ENCODE results near the gene CLUH. TPM values are rescaled to one million over a fixed set of nuclear protein-coding genes. Genes with fewer than 3 reads are reported as not detected.

Gene CLUH
- total RNA-seq, 2 experiments from 2014 or later = 162 to 171 TPM

DNA sequence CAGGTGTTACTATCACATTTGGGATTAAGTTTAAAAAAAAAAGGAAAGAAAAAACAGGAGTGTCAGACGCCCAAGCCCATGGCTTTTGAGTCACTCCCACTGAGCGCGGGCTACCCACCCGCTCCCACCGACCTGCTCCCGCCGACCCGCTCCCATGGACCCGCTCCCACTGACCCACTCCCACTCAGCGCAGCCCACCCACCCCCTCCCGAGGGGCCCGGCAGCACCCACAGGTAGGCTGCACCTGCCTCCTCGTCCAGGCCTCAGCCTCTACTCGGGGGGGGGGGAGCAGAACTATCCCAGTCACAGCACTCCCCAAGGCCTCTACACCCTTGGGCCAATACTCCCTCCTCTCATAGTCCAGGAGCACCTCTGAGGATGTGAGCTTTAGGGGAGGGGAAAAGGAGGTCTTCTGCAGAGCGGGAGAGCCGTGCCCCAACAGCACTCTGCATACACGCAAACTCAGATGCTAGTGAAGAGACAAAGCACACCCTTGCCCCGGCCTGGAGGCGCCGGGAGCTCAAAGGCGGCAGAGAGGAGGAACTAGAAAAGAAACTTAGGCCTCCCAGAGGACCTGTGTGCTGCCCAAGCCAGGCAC is 2.9 kb downstream of the CLUH start:
- Mint-ChIP-seq H3K36me3 (peaks cover 13% of the 10 kb centered on the region), H3K9me3 (no peaks in the 10 kb centered on the region), H3K27me3 (no peaks in the 10 kb centered on the region), H3K4me1 (peaks cover 36% of the 10 kb centered on the region), H3K4me3 (peak overlapping the region; percentile 95), H3K27ac (peak overlapping the region; percentile 60)
- no peak for DNase-seq

DNA sequence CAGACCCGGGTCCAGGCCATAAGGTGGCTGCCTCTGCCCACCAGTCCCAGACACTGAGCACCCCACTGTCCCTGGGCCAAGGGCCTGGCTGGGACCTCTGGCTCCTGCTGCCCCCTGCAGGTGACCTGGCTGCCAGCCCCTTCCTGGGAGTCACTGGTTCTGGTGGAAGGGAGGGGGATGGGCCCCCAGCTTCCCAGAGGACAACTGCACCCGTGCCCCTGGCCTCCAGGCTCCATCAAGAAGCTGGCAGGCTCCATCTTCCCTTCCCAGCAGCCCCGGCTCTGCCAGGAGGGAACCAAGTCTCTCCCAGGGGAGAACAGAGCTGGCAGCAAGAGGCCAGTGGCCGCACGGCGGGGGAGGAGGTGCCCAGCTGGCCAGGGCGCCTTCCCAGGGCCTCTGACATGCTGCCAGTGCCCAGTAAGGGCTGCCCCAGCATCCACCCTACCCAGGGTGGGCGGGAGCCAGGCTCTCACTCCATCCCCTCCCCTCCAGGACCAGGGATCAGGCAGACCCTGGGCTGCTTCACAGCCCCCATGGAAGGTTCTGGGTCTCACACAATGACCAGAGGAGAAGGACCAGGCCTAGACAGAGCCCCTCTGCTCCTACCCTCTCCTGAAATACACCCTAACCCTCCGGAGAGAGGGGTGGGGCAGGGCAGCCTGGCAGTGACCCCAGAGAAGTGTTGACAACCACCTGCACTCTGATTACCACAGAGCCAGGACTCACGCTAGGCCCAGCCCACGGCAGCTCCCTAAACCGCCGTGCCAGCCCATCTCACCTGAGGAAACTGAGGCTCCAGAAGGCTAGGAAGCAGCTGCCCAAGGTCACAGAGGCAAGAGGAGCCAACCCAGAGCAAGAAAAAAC is 3.6 kb downstream of the CLUH start:
- no peak overlapping the region for H3K27ac Mint-ChIP-seq
- peaks cover 36% of the 10 kb centered on the region for H3K4me1 Mint-ChIP-seq
- no peaks in the 10 kb centered on the region for H3K27me3 Mint-ChIP-seq
- H3K36me3 Mint-ChIP-seq = peaks cover 13% of the 10 kb centered on the region
- H3K9me3 Mint-ChIP-seq = no peaks in the 10 kb centered on the region
- DNase-seq = no peak
- H3K4me3 Mint-ChIP-seq = no peak overlapping the region

DNA sequence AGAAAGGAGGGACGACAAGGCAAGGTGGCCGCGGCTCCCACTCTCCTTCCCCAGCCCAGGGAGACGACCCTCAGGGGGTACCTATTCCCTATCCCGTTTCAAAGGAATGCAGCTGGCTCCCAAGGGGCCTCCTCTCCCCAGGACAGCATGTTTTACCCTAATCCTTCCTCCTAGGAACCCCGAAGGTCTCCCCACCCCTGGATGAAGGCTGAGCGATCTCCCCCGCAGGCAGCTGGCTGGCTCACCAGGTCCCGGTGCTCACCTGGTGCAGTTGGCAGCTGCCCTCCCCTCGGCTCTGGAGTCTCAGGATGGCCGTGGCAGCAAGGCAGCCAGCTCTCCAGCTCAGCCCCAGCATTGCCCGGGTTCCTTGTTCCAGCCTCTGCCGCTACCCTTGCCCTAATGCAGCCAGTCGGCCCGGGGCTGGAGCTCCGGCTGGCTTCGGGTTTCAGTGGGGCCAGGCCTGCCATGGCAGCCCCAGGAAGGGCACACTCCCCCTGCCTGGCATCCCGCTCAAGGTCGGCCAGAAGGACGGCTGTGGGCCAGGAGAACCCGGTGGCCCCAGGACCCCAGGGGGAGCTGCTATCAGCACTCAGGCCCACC is 4.6 kb downstream of the CLUH start:
- Mint-ChIP-seq H3K27me3 (no peaks in the 10 kb centered on the region), H3K4me1 (peaks cover 28% of the 10 kb centered on the region), H3K27ac (no peak overlapping the region), H3K36me3 (peaks cover 15% of the 10 kb centered on the region), H3K4me3 (no peak overlapping the region), H3K9me3 (no peaks in the 10 kb centered on the region)
- DNase-seq = no peak

DNA sequence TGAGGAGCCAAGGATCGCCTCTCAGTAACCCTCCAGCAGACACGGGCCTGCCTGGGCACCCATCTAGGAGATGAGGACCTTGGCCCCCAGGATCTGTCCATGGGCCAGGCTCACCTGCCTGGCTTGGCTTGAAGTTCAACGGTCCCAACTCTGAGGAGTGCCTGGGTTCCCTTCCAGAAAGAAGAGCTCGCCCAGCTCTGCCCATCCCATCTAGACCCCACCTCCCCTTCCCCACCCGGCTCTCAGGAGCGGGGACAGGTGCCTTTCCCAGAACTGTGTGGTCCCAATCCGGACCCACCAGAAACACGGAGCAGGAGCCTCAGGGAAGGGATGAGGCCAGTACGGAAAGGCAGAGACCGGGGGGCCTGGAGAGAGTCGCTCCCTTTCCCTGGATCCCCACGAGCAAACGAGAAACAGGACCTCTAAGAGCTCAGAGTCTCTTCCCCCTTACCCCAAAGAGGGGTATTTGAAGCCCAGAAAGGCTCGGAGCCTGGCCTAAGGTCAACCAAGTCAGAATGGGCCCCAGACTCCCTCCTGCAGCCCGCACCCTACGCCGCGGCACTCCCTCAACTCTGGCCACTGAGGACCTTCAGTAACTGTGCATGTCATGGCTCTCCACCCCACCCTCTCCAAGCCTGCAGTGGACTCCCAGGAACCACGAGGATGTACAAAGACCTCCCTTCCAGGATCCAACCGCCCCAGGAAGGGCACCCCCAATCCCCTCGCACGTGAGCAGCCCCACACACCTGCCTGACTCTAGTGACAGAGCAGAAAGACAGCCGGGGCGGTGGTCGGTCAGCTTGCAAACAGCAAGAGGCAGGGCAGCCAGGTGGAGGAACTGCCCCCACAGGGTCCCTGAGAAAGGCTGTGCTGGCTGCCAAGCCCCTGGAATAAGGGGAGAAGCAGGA is 5.4 kb downstream of the CLUH start:
- no peak overlapping the region for H3K4me3 Mint-ChIP-seq
- no peaks in the 10 kb centered on the region for H3K9me3 Mint-ChIP-seq
- H3K36me3 Mint-ChIP-seq = peaks cover 15% of the 10 kb centered on the region
- H3K27ac Mint-ChIP-seq = no peak overlapping the region
- DNase-seq = no peak
- H3K27me3 Mint-ChIP-seq = no peaks in the 10 kb centered on the region
- H3K4me1 Mint-ChIP-seq = peaks cover 26% of the 10 kb centered on the region

DNA sequence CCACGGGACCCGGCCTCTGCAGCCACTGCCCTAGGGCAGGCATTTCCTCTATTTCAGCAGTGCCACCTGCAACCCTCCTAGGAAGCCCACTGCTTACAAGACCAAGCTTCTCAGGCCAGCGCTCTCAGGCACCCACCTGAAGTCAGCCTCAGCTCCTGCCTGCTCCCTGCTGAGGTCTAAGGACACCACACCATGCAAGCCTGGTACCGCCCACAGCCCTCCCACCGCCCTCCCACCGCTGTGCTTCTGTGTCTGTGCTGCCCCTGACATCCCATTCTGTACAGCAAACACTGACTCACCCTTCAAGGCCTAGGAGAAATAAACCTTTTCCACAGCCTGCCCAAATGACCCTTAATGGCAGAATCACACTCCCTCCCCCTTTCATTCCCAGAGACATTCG is 6.3 kb downstream of the CLUH start:
- Mint-ChIP-seq H3K36me3 (peaks cover 13% of the 10 kb centered on the region), H3K27me3 (no peaks in the 10 kb centered on the region), H3K4me3 (no peak overlapping the region), H3K27ac (peak overlapping the region; percentile 3), H3K9me3 (no peaks in the 10 kb centered on the region), H3K4me1 (peaks cover 24% of the 10 kb centered on the region)
- no peak for DNase-seq

DNA sequence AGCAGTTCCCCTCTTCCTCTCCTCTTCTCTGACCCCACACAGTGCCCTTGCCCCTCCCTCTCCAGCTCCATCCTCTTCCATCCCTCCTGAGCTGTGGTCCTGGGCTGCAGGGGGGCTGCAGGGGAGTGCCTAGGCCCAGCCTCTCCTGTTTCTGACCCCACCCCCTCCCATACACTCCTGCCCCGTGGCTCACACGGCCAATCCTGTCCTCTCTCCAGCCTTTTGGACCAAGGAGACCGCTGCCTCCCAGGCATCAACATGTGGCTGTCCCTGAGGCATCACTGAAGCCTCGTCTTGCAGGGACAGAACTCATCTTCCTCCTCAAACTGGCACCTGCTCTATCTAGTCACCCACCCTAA is 6.7 kb downstream of the CLUH start:
- Mint-ChIP-seq H3K27me3 (no peaks in the 10 kb centered on the region), H3K9me3 (no peaks in the 10 kb centered on the region), H3K36me3 (peaks cover 9% of the 10 kb centered on the region), H3K4me1 (peaks cover 20% of the 10 kb centered on the region), H3K27ac (peak overlapping the region; percentile 56), H3K4me3 (no peak overlapping the region)
- no peak for DNase-seq

DNA sequence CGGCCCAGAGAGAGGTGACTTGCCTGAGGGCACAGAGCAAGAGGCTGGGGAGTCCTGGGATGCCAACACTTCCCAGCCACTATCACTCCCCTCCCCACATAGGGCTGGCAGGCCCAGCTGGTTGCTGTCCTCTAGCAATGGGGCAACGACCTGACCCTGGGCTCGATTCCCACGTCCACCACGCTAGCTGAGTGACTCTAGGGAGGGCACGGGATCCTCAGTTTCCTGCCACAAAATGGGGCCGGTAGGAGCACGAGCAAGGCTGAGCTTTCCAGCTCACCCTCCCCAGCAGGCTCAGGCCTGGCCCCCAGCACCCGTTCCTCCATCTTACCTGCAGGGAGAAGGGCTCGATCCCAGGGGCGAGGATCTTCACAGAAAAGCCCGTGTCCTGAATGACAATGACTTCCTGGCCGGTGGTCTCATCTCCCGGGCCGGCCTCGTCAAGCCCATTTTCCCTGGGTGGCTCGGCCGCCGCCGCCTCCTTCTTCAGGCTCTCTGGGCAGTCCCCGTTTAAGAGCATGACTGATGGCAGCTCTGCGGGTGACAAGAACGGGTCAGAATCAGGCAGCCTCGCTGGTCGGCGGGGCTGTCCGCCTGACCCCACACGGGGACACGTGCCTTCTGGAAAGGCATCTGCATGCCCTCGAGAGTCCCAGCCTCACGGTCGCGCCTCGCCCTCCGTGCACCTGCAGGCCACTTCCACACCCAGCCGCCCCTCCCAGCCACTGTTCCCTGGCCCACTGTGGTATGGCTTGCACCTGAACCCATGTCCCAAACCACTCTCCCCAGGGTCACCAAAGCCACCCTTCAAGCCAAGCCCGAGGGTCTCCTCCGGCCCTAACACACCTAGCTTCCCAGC is 7.3 kb downstream of the CLUH start:
- H3K27ac Mint-ChIP-seq = peak overlapping the region; percentile 56

DNA sequence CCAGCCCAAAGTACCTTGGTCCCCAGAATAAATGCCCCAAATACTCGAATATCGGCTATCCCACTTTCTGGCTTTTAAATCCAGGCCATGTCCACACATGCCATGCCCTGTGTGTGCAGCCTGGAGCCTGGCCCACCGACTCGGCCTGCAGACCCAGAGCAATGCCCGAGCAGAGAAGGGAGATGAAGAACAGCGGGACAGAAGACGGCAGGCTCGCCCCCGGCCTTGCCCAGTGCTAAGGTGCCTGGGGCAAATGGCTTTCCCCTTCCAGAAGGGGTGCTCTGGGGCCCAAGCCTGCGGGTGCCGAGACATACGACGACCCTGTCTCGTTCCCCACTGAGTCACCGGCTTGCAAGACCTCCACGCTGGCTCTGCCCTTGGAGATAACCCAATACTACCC is 8.0 kb downstream of the CLUH start:
- H3K4me1 Mint-ChIP-seq = peaks cover 7% of the 10 kb centered on the region
- H3K27ac Mint-ChIP-seq = no peak overlapping the region
- no peaks in the 10 kb centered on the region for H3K9me3 Mint-ChIP-seq
- no peak overlapping the region for H3K4me3 Mint-ChIP-seq
- peaks cover 4% of the 10 kb centered on the region for H3K36me3 Mint-ChIP-seq
- no peak for DNase-seq
- no peaks in the 10 kb centered on the region for H3K27me3 Mint-ChIP-seq

More for the DNA sequence above, 7.3 kb downstream of the CLUH start:
- Mint-ChIP-seq H3K4me3 (no peak overlapping the region), H3K4me1 (peaks cover 14% of the 10 kb centered on the region), H3K27me3 (no peaks in the 10 kb centered on the region), H3K36me3 (peaks cover 5% of the 10 kb centered on the region), H3K9me3 (no peaks in the 10 kb centered on the region)
- no peak for DNase-seq

DNA sequence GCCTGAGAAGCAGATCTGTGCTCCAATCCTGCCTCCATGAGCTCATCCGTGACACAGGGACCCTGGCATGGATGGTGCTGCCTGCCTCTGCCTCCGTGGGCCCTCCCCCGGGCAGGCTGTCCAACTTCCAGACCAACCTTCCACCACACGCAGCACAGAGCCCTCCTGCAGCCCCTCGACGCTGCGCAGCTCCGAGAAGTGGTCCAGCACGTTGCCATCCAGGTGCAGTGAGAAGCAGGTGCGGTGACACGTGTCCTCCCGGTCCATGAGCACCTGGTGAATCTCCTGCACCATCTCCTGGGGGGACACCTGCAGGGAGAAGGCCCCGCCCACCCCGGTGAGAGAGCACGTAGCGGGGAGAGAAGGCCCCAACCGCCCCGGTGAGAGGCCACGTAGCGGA is 8.4 kb downstream of the CLUH start:
- Mint-ChIP-seq H3K4me3 (no peak overlapping the region), H3K36me3 (peaks cover 8% of the 10 kb centered on the region), H3K4me1 (peaks cover 4% of the 10 kb centered on the region), H3K27ac (no peak overlapping the region), H3K9me3 (no peaks in the 10 kb centered on the region), H3K27me3 (no peaks in the 10 kb centered on the region)
- DNase-seq = no peak

DNA sequence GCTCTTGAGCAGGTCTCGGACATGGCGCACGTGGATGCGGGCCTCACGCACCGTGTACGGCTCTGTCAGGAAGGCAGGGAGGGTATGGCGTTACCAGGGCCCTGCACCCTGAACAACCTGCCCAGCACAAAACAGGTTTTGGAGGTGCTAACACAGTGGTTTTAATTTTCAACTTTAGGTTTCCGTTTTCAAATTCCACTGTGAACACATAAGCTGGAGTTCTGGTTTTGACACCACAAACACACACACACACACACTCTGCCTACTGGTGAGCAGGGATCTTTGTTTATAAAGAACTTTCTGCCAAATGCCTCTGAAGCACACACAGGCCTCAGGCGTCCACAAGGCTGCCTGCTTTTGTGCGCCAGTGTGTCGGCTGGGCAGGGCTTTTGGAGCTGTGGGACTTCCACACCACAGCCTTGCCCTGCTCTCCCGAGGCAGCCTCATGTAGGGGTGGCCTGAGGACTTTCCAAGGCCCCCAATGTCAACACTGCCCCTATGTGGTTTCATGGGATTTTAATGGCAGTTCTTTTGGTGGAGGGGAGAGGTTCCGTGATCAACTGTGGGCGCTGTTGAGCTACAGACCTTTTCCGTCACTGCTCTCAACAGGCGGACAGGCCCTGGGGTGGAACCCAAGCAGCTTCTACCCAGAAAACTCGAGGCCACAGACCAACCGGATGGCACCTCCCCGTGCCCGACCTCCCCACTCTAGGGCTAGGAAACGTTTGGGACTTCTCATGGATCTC is 9.4 kb downstream of the CLUH start:
- DNase-seq = no peak
- Mint-ChIP-seq H3K36me3 (peaks cover 11% of the 10 kb centered on the region), H3K9me3 (no peaks in the 10 kb centered on the region), H3K4me3 (no peak overlapping the region), H3K4me1 (peaks cover 3% of the 10 kb centered on the region), H3K27me3 (no peaks in the 10 kb centered on the region), H3K27ac (no peak overlapping the region)

DNA sequence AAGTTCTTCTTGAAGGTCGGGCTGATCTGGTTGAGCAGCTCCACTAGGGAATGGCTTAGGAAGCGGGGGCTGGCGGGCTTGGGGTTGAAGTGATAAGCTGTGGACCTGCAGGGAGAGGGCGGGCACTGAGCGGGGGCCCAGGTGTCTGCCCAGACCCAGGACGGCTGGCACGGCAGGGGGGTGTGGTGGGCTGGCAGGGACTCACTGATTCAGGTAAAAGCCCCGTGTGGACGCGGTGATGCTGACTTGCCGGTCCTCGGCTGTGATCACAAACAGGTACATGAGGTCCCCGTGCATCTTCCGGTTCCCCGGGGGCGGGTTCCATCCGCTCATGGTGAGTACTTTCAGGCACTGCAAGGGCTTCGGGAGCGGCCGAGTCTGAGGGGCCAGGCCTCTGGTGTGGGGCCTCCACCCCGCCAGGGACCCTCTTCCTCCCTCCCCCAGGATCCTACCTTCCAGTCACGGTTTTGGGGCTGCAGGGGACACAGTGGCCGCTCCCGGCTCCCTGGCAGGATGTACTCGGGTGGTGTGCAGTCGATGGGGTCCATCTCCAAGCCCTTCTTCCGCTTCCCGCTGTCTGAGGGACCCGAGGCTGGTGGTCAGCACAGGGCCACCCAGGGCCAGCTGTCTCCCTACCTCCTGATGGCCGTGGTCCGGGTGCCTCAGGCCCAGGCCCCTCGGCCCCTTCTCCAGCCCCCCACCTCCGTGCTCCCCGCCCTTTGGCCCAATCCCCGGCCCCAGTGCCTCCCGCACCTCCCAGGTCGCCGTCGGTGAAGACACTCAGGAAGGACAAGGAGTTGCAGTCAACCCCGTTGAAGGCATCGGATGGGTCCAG is 10.2 kb downstream of the CLUH start:
- Mint-ChIP-seq H3K4me1 (peaks cover 3% of the 10 kb centered on the region), H3K9me3 (no peaks in the 10 kb centered on the region), H3K4me3 (no peak overlapping the region), H3K36me3 (peaks cover 11% of the 10 kb centered on the region), H3K27me3 (no peaks in the 10 kb centered on the region), H3K27ac (no peak overlapping the region)
- no peak for DNase-seq

DNA sequence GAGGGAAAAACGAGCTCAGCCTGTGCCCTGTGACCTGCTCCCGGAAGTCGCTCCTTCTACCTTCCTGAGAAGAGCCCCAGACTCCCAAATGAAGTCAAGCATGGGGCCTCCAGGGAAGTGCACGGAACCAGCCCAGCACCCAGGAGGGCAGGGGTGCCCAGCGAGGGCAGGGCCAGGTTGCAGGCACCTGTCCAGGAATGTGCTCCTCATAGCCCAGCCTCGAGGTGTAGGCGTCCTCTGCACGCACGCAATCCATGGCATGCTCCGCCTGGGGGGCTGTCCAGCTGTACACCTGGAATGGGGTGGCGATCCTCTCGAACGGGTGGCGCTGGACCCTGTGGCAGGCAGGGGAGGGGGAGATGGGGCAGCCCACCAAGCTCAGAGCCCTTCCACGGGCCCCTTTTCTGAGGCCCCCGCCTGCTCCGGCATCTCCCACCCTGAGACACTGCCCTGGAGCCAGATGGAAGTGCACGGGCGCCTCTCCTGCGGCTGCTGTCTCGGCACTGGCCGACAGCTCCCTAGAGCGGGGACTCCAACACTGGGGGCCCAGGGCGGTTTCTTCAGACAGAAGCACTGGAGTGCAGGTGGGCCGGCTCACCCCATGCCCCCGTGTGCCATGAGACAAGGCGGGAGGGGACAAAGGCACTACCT is 10.9 kb downstream of the CLUH start:
- Mint-ChIP-seq H3K36me3 (peaks cover 11% of the 10 kb centered on the region), H3K4me3 (no peak overlapping the region), H3K9me3 (no peaks in the 10 kb centered on the region), H3K4me1 (peaks cover 3% of the 10 kb centered on the region), H3K27me3 (no peaks in the 10 kb centered on the region), H3K27ac (no peak overlapping the region)
- DNase-seq = no peak

Data from activated naive CD8-positive, alpha-beta T cell treated with anti-CD3 and anti-CD28 coated beads for 36 hours (primary cell).